Subcutaneous adipose tissue (tissue), 4 donors: Measurements from ENCODE around the gene MYLK. TPM values are rescaled to one million over a fixed set of nuclear protein-coding genes. Genes with fewer than 3 reads are reported as not detected.

Source experiments
- CTCF ChIP-seq: fragments of 450-650 bp; IDR thresholded peaks from one replicate; pipeline ENCODE4 v1.5.1; 2016; ENCODE audit warnings: low read depth, mild to moderate bottlenecking, control low read depth, antibody characterized with exemption, moderate library complexity
- total RNA-seq, 4 donors: library from RNA; depleted of rRNA; stranded (reverse); fragments of >200 nt; gene quantifications; one replicate each; pipeline ENCODE4 v1.1.0, GENCODE V29; 2016

MYLK gene
- total RNA-seq, 4 donors from 2014 or later = 28.2 to 113 (median 58.3) TPM

- no peak for TF ChIP-seq CTCF
Observed at GRCh38 chr3:123648696-123649405, 235.3 kb downstream of the MYLK start.

GRCh38 chr3:123644358-123644757 lies 239.8 kb downstream of the MYLK start:
- no peak for TF ChIP-seq CTCF

DNA sequence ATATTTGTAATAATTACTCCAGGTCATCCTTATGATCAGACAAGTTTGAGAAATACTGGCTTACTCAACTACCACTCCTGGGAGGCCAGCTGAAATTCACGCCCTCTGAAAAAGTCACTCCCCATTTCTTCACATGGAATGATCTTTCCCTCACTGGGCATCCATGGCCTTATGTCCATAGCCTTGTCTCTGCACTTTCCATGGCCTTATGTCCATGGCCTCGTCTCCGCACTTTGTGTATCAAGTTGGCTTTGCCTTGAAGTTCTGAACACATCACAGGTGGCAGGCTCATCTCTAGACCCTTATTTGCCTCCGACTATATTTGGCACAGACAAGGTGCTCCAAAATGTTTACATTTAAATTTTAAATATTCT lies 241.2 kb downstream of the MYLK start:
- no peak for TF ChIP-seq CTCF

- no peak for TF ChIP-seq CTCF
Observed at GRCh38 chr3:123642182-123642956, 241.8 kb downstream of the MYLK start.

GRCh38 chr3:123641505-123641904 lies 242.6 kb downstream of the MYLK start:
- TF ChIP-seq CTCF = no peak

DNA sequence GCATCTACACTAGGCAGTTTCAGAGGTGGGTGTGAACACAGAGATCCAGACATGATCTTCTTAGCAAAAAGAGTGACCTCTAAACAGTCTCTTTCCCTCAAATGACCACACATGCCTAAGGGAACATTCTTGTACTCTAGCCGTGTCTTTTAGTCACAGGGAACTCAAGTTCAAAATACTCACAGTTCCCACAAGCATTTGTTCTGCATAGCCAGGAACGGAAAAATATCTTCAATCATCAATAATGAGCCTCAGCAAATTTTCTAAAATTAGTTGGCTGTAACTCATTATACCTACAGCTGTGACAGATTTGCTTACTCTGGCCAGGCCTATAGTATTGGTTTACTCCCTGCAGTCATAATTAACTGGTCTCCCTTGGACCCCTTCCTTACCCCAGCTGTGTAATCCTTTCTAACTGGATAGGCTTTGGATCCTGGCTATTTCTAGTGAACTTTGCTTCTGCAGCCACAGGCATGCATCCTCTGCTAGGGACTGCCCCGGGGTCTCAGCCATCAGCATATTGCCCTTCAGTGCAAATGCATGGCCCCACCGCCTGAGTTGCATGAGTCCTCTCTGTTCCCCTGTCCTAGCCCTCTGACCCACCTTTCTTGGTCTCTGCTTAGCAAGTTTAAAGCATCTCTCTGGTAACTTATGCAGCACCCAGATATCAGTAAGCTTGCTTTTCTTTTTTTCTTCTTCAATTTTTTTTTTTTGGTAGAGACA lies 243.2 kb downstream of the MYLK start:
- TF ChIP-seq CTCF = no peak

DNA sequence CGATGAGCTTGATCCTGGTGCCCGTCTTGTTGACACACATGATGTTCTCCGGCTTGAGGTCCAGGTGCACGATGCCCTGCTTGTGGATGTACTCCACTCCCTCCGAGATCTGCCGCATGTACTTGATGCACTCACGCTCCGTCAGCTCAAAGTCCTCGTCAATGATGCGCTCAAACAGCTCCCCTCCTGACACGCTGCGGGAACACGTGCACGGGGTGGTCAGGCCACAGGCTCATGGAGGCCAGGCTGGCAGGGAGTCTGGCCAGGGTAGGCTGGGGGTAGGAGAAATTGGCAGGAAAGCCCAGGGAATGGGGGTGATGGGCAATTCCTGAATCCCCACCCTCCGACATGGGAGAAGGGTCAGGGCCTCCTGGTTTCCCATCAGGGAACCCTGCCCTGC lies 243.8 kb downstream of the MYLK start:
- TF ChIP-seq CTCF = no peak
